ENCODE results near the gene SERF1B. TPM values are rescaled to one million over a fixed set of nuclear protein-coding genes. Genes with fewer than 3 reads are reported as not detected.

Gene SERF1B
- 76.2 to 95.5 TPM (median 79.1 TPM) in 5 replicates for total RNA-seq (2022; extraction: Qiagen RNA extraction; ENCODE audit: low read depth)

GRCh38 chr5:70025106-70025844, at the start of gene SERF1B:
TSS of gene SERF1B (plus strand) at chr5:70025251. CDS start at chr5:70025452, 201 bp downstream.

Other genes with a start within 250 kb of the SERF1B start
- 43.1 to 59.3 TPM (median 52.3 TPM) in 5 replicates for gene SMN2, start 24.4 kb downstream of the SERF1B start, total RNA-seq (2022; extraction: Qiagen RNA extraction; ENCODE audit: low read depth)

Measured in A549 treated with RU486 at 1 μM for 4 hours (cell line).